ENCODE results near the gene AMN.

DNA sequence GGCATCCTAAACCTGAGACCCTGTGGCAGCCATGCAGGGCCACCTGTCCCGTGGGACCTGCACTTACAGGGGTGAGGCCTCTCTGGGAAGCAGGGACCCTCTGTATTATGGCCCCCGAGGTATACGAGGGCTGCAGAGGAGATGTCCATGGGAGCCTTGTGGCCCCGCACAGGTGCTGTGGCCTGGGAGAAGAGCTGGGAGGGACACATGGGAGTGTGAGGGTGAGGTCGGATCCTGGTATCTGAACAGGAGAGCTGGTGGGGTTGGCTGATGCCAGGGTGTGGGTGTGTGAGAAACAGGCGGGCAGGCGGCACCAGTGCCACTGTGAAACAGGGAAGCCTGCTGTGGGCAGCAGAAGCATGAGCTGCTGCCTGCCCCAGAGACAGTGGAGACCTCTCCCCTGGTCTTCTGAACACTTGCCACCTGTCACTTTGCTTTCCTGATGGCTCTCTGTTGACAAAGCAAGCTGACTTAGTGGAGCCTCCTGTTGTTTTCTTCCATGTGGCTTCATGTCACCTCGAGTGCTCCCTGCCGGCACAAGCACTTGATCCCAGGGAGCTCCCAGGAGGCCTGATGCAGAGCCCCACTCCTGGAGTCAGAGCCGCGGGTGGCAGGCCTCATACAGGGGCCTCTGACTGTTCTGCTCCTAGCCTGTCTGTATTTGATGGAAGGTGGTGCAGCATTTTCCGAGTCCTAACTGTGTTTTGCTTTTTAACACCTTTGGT lies 19.8 kb upstream of the AMN start:
- TF ChIP-seq CTCF (conservative IDR thresholded peaks at IDR 0.05; ENCODE audit: low read length) = no peak
- TF ChIP-seq EZH2phosphoT487 (IDR thresholded peaks at IDR 0.05; ENCODE audit: borderline replicate concordance, low read depth, low read length) = no peak
